SK-N-MC (cell line): ENCODE data around the gene LPIN2.

Experiments
- EZH2 ChIP-seq: fragments of 200-600 bp; sonication (generic); IDR thresholded peaks from one replicate; pipeline ENCODE4 v1.6.1; 2017; ENCODE audit warnings: antibody characterized with exemption
- POLR2AphosphoS5 ChIP-seq: IDR thresholded peaks from 2 replicates; pipeline ENCODE4 v1.6.1; 2012; ENCODE audit warnings: mild to moderate bottlenecking, low read depth, low read length, borderline replicate concordance

DNA sequence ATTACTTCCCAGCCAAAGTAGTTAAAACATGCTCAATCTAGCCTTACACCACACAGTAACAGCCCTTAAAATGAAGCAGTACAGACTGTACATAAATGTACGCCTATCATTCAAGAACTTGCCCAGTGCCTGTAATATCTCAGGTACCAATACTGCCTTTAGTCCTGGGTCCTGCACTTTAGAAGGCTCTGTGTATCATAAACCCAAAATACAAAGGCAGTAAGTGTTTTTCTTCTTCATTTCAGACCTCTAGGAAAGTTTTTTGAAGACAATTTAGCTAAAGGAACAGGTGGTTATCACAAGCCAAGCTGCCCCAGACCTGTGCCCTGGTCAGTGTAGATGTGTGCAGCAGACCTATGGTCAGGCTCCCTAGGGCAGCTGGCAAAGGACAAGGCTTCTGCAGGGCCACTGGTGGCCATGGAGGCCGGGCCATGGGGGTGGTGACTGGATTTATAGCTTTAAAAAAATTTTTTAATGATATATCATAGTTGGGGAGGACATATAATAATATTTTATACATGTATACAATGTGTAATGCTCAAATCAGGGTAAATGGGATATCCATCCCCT, 18.8 kb downstream of the LPIN2 start:
- TF ChIP-seq POLR2AphosphoS5 (no peak), EZH2 (no peak)
